GM21576 (cell line): ENCODE measurements around the gene CLIP2.
"Not testable (repeated sequence)": the region's sequence is repeated elsewhere in the genome, so short reads cannot be mapped to it uniquely, and the experiment has no call there.

Experiments
- ATAC-seq: cut with Tn5 transposase; IDR thresholded peaks from one replicate; pipeline ENCODE4 v1.9.1; 2021; ENCODE audit warnings: mild to moderate bottlenecking, moderate library complexity; ENCODE audit not compliant: unreplicated experiment

Gene CLIP2

DNA sequence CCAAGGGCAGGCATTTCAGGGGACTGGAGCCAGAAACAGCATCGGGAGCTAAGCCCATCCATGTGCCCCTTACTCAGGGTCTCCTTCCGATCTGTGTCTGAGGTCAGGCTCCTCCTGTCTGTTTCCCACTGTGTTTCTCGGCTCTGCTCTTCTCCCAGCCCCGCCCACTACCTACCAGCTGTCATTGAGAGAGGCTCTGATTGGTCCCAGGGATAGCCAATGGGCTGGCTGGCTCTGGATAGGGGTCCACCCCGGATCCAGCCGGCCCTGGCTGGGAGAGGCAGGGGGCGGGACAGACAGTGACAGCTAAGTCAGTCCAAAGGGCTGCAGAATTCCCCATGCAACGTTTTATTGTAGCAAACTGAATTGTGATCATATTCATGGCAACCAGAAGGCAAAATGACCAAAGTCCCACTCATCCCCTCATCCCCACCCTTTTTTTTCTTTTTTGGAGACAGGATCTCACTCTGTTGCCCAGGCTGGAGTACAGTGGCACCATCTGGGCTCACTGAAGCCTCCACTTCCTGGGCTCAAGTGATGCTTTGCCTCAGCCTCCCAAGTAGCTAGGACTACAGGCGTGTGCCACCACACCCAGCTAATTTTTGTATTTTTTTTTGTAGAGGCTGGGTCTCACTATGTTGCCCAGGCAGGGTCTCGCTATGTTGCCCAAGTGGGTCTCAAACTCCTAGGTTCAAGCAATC is 76.3 kb downstream of the CLIP2 start:
- ATAC-seq, result no peak

DNA sequence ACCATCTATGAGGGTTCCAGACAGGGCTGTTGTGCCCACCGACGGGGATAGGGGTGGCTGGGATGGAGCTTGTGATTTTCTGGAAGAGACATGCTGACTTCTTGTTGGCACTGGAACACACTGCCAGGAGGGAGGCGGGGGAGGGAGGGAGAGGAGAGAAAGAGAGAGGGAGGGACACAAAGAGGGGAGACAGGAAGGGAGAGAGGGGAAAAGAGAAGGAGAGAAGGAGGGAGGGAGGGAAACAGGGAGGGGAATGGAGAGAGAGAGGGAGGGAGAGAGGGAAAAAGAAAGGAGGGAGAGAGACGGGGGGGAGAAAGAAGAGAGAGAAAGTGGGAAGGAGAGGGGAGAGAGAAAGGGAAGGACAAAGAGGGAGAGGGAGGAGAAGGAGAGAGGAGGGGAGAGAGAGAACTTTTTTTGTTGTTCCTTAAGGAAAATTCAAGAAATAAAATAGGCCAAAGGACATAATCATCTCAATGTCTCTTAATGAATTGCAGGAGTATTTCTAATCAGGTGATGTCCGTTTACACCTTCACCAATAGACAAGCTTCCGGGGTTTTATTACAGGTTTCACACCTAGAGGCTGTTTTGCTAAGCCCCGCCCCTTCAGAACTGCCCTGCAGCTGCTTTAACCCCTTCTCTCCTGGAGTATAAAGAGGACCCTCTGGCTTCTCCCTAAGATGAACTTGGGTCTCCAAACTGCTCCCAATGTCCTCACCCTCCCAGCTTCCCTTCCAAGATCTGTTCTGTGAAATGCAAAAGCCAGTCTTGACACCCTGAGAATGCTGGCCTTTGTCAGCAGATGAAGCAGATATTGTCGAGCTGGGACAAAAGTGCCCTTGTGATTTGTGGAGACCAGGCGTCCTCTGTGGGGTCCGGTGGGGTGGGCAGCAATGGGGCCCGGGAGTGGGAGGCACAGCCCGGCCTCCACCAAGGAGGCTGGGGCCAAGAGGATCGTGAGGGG is 82.5 kb downstream of the CLIP2 start:
- ATAC-seq, result no peak

DNA sequence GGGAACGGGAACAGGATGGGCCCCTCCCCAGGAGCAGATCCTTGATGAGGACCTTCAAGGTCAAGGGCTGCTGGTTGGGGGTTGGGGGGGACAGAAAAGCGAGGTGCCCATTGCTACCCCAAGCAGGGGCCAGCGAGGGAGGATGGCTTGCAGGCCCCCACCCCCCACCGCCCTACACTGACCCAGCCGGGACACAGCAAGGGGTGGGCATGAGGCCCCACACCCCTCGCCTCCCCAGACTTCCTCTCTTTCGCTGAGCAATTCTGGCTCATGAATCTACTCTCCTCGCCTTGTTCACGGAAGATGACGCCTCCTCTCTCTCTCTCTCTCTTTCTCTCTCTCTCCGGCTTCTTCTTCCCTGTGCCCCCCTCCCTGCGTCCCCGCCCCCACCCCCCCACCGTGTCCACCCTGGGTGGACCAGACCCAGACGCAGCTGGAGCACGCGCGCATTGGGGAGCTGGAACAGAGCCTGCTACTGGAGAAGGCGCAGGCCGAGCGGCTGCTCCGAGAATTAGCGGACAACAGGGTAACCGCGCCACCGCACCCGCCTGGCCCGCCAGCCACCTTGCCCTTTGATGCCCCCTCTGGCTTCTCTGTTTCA is 83.4 kb downstream of the CLIP2 start:
- ATAC-seq, result no peak

DNA sequence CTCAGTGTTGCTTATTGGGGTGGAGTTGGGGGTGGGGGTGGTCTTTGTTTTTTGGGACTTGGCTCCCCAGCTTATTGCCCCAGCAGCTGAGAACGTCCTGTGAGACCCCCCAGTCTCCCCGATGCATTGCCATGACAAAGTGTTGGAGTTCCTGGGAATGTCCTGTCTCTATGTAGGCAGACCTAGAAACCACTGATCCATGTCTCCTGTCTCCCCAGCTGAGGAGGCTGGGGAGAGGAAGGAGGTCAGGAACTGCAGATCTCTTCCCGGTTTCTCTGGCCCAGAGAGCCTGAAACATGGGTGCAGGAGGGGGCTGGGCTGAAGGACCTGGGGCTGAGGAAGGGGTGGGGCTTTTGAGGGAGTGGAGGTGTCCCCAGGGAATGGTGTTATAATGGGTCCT is 84.3 kb downstream of the CLIP2 start:
- no peak for ATAC-seq

DNA sequence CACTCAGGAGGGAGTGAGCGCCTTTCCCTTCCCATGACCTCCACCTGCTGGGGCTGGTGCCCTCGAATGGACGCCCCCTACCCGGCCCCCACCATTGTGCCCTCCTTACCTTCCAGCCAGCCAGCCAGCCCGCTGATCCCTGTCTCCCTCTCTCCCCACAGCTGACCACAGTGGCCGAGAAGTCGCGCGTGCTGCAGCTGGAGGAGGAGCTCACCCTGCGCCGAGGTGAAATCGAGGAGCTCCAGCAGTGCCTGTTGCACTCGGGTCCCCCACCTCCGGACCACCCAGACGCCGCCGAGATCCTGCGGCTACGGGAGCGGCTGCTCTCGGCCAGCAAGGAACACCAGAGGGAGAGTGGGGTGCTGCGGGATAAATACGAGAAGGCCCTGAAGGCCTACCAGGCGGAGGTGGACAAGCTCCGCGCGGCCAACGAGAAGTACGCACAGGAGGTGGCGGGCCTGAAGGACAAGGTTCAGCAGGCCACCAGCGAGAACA is 86.6 kb downstream of the CLIP2 start:
- no peak for ATAC-seq

DNA sequence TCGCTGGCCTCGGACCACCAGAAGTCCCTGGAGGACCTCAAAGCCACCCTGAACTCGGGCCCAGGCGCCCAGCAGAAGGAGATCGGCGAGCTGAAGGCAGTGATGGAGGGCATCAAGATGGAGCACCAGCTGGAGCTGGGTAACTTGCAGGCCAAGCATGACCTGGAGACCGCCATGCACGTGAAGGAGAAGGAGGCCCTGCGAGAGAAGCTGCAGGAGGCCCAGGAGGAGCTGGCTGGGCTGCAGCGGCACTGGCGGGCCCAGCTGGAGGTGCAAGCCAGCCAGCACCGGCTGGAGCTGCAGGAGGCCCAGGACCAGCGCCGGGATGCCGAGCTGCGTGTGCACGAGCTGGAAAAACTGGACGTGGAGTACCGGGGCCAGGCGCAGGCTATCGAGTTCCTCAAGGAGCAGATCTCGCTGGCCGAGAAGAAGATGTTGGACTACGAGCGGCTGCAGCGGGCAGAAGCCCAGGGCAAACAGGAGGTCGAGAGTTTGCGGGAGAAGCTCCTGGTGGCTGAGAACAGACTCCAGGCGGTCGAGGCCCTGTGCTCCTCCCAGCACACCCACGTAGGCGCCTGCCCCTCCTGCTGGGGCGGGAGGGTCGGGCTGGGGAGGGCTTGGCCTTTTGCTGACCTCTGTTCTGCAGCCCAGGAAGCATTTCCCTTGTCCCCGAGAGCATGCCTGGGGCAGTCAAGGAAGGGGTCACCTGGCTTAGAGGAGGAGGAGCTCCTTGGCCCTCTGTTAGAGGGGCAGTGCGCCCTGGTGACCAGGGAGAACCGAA is 87.2 kb downstream of the CLIP2 start:
- no peak for ATAC-seq

DNA sequence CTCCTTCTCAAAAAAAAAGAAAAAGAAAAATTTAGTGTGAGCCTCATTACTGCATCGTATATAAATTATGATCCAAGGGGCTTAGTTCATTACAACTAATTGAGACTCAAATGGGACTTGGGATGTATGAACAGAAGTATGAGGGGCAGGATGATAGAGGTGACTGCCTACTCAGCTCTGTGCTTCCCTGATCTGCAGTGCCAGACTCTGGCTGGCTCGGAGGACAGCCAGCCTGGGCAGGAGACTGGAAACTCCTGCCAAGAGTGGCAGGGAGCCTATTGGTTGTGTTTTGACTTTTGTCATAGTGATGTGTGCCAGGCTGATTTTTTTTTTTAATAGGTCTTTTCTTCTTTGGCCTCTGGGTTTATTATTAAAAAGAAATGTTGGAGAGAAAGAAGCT is 90.7 kb downstream of the CLIP2 start:
- ATAC-seq, result no peak

DNA sequence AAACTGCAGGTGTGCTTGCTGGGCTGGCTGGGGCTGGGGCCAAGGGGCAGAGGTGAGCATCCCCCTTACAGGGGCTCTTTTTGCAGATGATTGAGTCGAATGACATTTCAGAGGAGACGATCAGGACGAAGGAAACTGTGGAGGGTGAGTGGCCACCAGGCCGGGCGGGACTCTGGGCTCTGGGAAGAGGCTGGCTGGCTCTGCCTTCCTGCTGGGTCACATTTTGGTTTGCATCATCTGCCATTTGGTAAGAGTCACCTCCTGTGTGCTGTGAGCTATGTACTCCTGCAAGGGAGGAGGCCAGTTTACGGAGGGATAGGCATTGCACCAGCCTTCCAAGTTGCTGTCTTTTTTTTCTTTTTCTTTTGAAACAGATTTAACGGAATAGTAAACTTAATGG is 91.5 kb downstream of the CLIP2 start:
- no peak for ATAC-seq

DNA sequence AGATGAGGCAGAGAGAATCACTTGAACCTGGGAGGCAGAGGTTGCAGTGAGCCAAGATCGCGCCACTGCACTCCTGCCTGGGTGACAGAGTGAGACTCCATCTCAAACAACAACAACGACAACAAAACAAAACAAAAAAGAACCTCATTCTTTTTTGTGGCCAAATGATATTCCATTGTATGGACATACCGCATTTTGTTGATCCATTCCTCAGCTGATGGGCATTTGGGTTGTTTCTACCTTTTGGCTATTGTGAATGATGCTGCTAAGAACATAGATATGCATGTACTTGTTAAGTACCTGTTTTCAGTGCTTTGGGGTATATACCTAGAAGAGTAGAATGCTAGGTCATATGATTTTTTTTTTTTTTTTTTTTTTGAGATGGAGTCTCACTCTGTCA is 94.9 kb downstream of the CLIP2 start:
- ATAC-seq, result not testable (repeated sequence)

DNA sequence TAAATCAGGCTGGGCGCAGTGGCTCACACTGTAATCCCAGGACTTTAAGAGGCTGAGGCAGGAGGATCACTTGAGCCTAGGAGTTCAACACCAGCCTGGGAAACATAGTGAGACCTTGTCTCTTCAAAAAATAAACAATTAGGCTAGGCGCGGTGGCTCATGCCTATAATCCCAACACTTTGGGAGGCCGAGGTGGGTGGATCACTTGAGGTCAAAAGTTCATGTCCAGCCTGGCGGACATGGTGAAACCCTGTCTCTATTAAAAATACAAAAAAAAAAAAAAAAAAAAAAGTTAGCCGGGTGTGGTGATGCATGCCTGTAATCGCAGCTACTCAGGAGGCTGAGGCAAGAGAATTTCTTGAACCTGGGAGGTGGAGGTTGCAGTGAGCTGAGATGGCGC is 95.6 kb downstream of the CLIP2 start:
- ATAC-seq, result not testable (repeated sequence)

DNA sequence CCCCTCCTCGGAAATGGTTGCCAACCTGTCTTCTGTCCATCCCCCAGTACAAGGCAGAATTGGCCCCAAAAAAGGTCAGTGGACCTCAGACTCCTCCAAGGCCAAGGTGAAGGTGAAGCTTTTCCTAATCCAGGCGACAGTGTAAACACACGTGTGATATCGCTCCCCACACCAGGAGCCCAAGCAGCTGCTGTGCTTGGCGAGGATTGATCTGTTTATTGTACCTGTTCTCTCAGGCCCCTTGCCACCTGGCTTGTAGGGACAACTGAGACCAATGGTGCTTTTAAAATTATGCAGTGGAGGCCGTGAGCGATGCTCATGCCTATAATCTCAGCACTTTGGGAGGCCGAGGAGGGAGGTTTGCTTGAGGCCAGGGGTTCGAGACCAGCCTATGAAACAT is 98.4 kb downstream of the CLIP2 start:
- no peak for ATAC-seq

DNA sequence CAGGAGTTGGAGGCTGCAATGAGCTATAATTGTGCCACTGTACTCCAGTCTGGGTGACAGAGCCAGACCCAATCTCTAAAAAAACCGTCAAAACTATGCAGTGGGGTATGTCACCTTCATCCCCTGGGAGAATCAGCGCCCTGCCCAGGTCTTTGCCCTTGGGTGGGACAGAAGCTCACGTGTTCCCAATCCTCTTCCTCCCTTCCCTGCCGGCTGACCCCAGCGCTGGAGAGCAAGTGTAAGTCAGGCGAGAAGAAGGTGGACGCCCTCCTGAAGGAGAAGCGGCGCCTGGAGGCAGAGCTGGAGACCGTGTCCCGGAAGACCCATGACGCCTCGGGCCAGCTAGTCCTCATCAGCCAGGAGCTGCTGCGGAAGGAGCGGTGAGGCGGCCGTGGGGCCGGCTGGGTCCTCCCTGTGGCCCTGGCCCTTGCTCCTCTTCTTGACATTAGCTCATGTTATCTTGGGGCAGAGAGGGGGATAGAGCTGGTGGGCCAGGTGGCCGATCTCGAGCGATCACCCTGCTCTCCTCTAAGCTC is 99.7 kb downstream of the CLIP2 start:
- ATAC-seq, result no peak

DNA sequence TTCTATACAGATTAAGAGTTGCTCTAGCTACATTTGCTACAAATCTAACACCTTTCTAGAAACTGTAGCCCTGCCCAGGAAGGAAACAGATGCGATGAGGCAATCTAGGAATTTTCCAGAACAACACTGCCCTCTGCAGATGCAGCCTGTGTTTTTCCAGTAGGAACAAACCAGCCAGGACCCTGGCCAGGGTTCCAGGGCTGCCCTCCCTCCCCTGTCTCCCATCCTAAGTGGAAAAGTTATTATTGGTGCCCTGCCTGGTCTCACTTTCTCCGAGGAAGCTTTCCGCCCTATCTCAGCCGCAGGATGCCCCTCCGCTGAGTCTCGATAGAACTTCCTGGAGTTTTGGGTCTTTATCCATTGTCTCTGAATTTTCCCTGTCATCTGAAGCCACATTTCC is 104.5 kb downstream of the CLIP2 start:
- ATAC-seq, result not testable (repeated sequence)

DNA sequence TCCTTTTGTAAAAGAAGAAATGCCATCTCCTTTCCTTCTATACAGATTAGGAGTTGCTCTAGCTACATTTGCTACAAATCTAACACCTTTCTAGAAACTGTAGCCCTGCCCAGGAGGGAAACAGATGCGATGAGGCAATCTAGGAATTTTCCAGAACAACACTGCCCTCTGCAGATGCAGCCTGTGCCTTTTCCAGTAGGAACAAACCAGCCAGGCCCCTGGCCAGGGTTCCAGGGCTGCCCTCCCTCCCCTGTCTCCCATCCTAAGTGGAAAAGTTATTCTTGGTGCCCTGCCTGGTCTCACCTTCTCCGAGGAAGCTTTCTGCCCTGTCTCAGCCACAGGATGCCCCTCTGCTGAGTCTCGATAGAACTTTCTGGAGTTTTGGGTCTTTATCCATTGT is 105.4 kb downstream of the CLIP2 start:
- ATAC-seq, result not testable (repeated sequence)

DNA sequence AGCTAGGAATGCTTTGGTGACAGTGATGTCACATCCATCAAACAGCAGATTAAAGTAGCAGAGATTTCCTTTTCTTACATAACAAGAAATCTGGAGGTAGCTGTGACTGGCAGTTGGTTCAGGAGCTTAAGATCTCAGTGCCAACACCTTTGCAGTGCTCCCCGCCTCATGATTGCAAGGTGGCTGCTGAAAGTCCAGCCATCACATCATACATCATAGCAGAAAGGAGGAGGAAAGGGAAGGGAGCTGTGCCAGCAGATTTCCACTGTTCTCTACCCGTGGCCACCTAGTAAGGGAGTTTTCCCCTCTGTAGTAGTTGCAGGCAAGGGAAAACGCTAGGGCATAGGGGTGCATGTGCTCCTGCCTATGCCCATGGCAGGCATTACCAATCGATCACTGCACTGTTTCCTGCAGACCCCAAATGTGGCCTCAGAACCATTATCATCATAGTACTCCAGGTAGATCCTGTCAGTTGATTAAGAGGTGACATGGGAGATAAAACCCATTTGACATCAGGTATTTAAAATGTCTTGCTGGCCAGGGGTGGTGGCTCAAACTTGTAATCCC is 106.6 kb downstream of the CLIP2 start:
- no peak for ATAC-seq

DNA sequence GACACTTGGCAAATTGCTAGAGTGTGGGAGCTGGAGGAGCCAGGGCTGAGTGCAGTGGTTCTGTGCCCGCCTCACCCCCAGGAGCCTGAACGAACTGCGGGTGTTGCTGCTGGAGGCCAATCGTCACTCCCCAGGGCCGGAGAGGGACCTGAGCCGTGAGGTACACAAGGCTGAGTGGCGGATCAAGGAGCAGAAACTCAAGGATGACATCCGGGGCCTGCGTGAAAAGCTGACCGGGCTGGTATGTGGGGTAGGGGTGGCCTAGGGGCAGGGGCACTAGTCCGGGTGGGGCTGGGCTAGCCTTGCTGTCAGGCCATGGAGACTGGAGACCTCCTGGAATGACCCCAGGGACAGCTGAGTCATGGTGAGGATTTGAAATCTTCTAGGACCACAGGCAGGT is 107.8 kb downstream of the CLIP2 start:
- no peak for ATAC-seq

DNA sequence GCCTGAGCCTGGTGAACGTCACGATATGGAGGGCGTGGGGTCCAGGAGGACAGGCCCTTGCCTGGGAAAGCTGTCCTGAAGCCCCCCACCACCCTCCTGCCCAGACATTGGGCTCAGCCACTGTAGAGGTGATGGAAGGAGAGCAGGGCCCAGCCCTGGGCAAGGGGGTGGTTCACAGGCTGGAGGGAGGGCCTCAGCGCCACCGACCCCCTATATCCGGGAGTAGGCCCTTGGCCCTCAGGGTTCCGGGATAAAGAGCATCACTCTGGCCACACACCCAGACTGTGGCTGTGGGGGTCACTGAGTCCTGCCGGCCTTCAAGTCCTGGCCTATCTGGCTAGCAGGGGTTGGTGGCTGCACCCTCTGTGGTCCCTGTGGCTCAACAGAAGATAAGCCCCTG is 109.2 kb downstream of the CLIP2 start:
- ATAC-seq, result no peak

DNA sequence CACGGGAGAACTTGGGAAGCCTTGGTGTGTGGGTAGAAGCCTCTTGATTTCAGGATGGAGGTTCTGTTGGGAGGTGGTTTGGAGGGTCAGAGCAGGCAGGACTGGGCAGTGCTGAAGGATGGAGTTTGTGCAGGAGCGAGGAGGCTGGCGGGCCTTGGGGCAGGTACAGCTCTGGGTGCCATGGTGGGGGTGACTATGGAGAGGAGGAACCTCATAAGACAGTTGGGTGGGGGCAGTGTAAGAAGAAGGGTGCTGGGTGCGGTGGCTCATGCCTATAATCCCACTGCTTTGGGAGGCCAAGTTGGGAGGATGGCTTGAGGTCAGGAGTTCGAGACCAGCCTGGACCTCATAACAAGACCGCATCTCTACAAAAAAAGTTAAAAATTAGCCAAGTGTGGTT is 109.8 kb downstream of the CLIP2 start:
- ATAC-seq, result no peak

DNA sequence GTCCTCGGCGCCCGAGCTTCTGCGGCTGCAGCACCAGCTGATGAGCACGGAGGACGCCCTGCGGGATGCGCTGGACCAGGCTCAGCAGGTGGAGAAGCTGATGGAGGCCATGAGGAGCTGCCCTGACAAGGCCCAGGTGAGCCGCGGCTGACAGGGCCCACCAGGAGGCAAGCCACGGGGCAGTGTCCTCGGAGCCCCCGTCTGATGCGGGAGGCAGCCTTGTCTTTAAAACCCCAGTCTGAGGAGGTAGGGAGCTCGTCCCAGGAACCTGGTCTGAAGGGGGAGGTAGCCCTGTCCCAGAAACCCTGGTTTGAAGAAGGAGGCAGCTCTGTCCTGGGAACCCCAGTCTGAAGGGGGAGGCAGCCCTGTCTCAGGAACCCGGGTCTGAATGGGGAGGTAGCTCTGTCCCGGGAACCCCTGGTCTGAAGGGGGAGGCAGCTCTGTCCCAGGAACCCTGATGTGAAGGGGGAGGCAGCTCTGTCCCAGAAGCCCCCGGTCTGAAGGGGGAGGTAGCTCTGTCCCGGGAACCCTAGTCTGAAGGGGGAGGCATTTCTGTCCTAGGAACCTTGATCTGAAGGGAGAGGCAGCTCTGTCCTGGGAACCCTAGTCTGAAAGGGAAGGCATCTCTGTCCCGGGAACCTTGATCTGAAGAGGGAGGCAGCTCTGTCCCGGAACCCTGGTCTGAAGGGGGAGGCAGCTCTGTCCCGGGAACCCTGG is 111.4 kb downstream of the CLIP2 start:
- no peak for ATAC-seq
